A673 (cell line): ENCODE results near the gene CLEC17A.

ENCODE experiments used
- CTCF ChIP-seq: fragments of 300-800, 200-600 bp; sonication (generic); conservative IDR thresholded peaks from 2 replicates; pipeline ENCODE4 v1.5.1; 2017; ENCODE audit warnings: low read depth, mild to moderate bottlenecking, antibody characterized with exemption, low read length, moderate library complexity, mixed read lengths
- EZH2 ChIP-seq: fragments of 200-600 bp; sonication (generic); IDR thresholded peaks from 2 replicates; pipeline ENCODE4 v1.6.1; 2017; ENCODE audit warnings: borderline replicate concordance, low read depth, mild to moderate bottlenecking, mixed read lengths, antibody characterized with exemption, low read length; ENCODE audit not compliant: poor library complexity, severe bottlenecking

- no peak for TF ChIP-seq CTCF
- TF ChIP-seq EZH2, result no peak
Observed at GRCh38 chr19:14576363-14576762, 6.5 kb upstream of the CLEC17A start.
